Thymus (tissue), 11 donors: ENCODE data around the gene KLC4. TPM values are rescaled to one million over a fixed set of nuclear protein-coding genes. Genes with fewer than 3 reads are reported as not detected.
A peak's percentile ranks its signal among the peaks of the same experiment; 100 is the strongest.

Experiments
- DNase-seq, 9 donors: peaks; one replicate each; pipeline ENCODE4 v3.0.0-alpha.2; 2013; ENCODE audit warnings: low spot score in 9 of 9, low read depth in 6 of 9, missing footprints in 1 of 9
- H3K27ac ChIP-seq, 2 donors: one replicate each; pipeline ENCODE4 v1.5.1; 2013; ENCODE audit warnings: control low read depth in 1 of 2, low read depth in 1 of 2, low read length in 1 of 2, mild to moderate bottlenecking in 1 of 2, moderate library complexity in 1 of 2
- H3K27me3 ChIP-seq, 2 donors: one replicate each; pipeline ENCODE4 v1.5.1; 2013; ENCODE audit warnings: low read length in 1 of 2; ENCODE audit not compliant: control insufficient read depth in 2 of 2, insufficient read depth in 1 of 2
- H3K36me3 ChIP-seq, 2 donors: one replicate each; pipeline ENCODE4 v1.5.1; 2013; ENCODE audit warnings: low read length in 1 of 2, mild to moderate bottlenecking in 1 of 2, moderate library complexity in 1 of 2; ENCODE audit not compliant: control insufficient read depth in 2 of 2, insufficient read depth in 2 of 2
- H3K4me1 ChIP-seq, 2 donors: one replicate each; pipeline ENCODE4 v1.5.1; 2013; ENCODE audit warnings: low read length in 2 of 2; ENCODE audit not compliant: control insufficient read depth in 2 of 2, insufficient read depth in 2 of 2
- H3K4me3 ChIP-seq, 2 donors: one replicate each; pipeline ENCODE4 v1.5.1; 2013; ENCODE audit warnings: low read length in 2 of 2, control low read depth in 1 of 2, mild to moderate bottlenecking in 1 of 2
- H3K9me3 ChIP-seq, 2 donors: one replicate each; pipeline ENCODE4 v1.5.1; 2013; ENCODE audit warnings: low read length in 1 of 2, mild to moderate bottlenecking in 1 of 2; ENCODE audit not compliant: control insufficient read depth in 2 of 2, insufficient read depth in 1 of 2
- WGBS: extraction: QIAGEN DNeasy Blood & Tissue Kit; methylation state at CpG from one replicate; pipeline ENCODE4 v1.1.7; 2013; 5-methylcytosine and 5-hydroxymethylcytosine counted together
- polyA plus RNA-seq: library from polyadenylated mRNA; stranded (reverse); fragments of 200-250 nt; gene quantifications from one replicate; pipeline ENCODE4 v1.2.3, GENCODE V29; 2013
- total RNA-seq: library from RNA; stranded (reverse); fragments of 120-200 nt; gene quantifications from one replicate; pipeline ENCODE4 v1.2.4, GENCODE V29; 2013
- donor health status: healthy.

KLC4 gene
- total and polyA plus RNA-seq, 2 donors = 20.3 to 27.1 TPM

DNA sequence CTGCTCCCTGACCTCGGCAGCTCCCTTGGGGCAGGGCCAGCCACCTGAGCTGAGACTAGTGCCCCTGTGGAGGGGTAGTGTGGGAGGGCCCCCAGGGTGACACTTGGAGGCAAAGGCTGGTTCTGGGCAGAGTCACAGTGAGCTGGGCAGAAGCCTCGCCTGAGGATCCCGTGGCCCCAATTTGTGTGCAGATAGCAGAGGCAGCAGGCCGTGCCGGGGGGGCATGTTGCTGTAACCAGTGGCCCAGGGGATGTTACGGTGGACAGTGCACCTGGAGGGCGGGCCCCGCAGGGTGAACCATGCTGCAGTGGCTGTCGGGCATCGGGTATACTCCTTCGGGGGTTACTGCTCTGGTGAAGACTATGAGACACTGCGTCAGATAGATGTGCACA, 42.5 kb upstream of the KLC4 start:
- Histone ChIP-seq H3K27ac (no peak overlapping the region), H3K27me3 (no peaks in the 10 kb centered on the region), H3K9me3 (peaks cover 1 to 10% of the 10 kb centered on the region in 2 donors), H3K4me1 (peaks cover 20 to 60% of the 10 kb centered on the region in 2 donors), H3K4me3 (no peak overlapping the region), H3K36me3 (peaks cover 40 to 58% of the 10 kb centered on the region in 2 donors)
- no peak for DNase-seq
- 98% methylated on average over 12 of the region's 12 CpGs for WGBS

- peaks cover 17 to 57% of the 10 kb centered on the region in 2 donors for H3K4me1 ChIP-seq
- WGBS = over 99% methylated on average over 2 of the region's 2 CpGs
- H3K9me3 ChIP-seq = peaks cover 1 to 5% of the 10 kb centered on the region in 2 donors
- H3K27me3 ChIP-seq = no peaks in the 10 kb centered on the region
- no peak overlapping the region for H3K4me3 ChIP-seq
- DNase-seq = no peak
- peak overlapping the region in 1 of 2 donors; percentile 49 for H3K27ac ChIP-seq
- peaks cover 43 to 59% of the 10 kb centered on the region in 2 donors for H3K36me3 ChIP-seq
Measured at GRCh38 chr6:43019152-43019551, 40.3 kb upstream of the KLC4 start.

DNA sequence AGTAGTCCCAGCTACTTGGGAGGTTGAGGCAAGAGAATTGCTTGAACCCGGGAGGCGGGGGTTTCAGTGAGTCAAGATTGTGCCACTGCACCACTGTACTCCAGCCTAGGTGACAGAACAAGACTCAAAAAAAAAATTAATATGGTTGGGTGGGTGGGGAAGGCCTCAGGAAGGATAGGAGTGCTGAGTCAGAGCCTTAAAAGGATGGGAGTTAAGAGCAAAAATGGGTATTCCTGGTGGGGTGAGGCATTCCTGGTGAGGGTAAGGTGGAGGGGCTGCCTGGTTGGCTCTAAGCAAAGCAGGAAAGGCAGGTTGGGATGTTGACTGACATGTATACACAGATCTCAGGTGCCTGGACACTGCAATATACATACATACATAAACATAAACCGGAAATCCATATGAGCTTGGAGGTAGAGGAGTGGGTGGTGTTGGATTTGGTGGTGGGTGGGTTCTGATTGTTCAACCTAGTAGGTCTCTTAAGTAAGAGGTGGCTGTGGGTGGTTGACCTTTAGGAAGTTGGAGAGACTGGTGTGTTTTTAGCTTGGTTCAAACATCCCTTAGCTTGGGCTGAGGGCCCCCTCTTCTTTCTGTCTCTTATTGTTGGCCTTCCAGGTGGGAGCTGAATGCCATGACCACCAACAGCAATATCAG, 39.3 kb upstream of the KLC4 start:
- no peaks in the 10 kb centered on the region for H3K27me3 ChIP-seq
- H3K4me3 ChIP-seq = no peak overlapping the region
- peaks cover 1 to 5% of the 10 kb centered on the region in 2 donors for H3K9me3 ChIP-seq
- DNase-seq = no peak
- no peak overlapping the region for H3K27ac ChIP-seq
- H3K36me3 ChIP-seq = peaks cover 54 to 69% of the 10 kb centered on the region in 2 donors
- H3K4me1 ChIP-seq = peaks cover 10 to 48% of the 10 kb centered on the region in 2 donors
- 98% methylated on average over 3 of the region's 3 CpGs for WGBS

- WGBS = 83% methylated on average over 5 of the region's 5 CpGs
- peak overlapping the region; percentile 73 to 87 for H3K27ac ChIP-seq
- H3K4me3 ChIP-seq = peak overlapping the region; percentile 83 to 84
- DNase-seq = no peak
- no peaks in the 10 kb centered on the region for H3K27me3 ChIP-seq
- peaks cover 1 to 5% of the 10 kb centered on the region in 2 donors for H3K9me3 ChIP-seq
- H3K4me1 ChIP-seq = peaks cover 8 to 42% of the 10 kb centered on the region in 2 donors
- H3K36me3 ChIP-seq = peaks cover 58 to 75% of the 10 kb centered on the region in 2 donors
Measured at GRCh38 chr6:43020847-43021246, 38.6 kb upstream of the KLC4 start.

DNA sequence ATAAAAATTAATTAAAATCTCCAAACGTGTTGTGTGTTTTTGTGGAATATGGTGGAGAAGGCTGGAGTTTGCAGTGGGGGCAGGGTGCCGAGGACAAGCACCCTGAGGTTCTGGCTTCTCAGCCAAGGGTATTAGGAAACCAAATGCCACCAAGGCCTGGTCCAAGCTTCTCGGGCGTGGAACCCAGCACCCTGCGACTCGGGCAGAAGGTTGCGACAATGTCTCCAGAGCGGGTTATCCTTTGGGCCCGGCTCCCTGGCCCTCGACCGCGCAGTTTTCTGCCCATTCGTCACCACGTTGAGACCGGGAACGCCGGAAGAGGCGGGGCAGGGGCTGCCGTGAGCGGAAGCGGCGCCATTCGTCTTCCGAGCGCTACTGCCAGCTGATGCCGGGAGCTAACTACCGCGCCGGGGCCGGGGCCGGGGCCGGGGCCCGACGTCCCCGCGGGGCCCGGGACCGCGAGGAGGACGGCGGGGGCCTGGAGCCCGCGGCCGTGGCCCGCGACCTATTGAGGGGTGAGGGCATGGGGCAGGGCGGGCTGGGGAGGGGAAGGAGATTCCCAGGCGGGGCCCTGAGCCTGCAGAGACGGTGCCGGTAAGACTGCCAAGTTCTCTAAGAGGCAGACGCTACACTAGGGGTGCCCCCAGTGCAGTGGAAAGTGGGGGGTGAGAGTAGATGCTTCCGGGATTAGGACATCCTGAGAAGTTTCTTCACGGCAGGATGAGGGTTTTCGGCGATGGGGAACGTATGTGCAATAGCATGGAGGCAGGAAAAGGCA, 38.0 kb upstream of the KLC4 start, which contains the start of gene RRP36:
RRP36 (plus strand) TSS at position 354 of the 778 bp plus-strand sequence; CDS start at position 386, 32 bp downstream.
- Histone ChIP-seq H3K9me3 (peaks cover 1 to 5% of the 10 kb centered on the region in 2 donors), H3K4me1 (peaks cover 8 to 36% of the 10 kb centered on the region in 2 donors), H3K36me3 (peaks cover 59 to 77% of the 10 kb centered on the region in 2 donors), H3K27me3 (no peaks in the 10 kb centered on the region), H3K4me3 (peak within 1 kb of the TSS; percentile 83 to 84), H3K27ac (peak within 1 kb of the TSS; percentile 87 to 92)
- WGBS = 2% methylated on average over 56 of the region's 56 CpGs
- peak in 8 of 9 donors; percentile 24 to 71 (median 40) for DNase-seq

DNA sequence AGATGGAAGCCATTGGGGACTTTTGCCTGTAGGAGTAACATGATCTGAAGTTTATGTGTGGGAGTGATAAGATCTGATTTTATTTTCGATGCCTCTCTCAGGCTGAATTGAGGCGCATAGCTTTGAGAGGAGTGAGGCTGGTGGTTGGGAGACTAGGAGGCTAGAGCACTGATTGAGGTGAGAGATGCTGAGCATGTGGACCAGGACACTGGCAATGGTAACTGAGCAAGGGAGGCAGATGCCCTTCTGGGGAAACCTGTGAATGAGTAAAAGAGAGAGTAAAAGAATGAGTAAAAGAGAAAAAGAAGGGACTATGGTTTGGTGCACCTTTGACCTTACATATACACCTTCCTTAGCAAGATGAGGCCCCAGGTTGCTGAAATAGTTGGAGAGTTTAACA, 35.0 kb upstream of the KLC4 start:
- H3K36me3 ChIP-seq = peaks cover 58 to 76% of the 10 kb centered on the region in 2 donors
- no peak overlapping the region for H3K4me3 ChIP-seq
- peaks cover 0 to 5% of the 10 kb centered on the region in 2 donors for H3K9me3 ChIP-seq
- peaks cover 8 to 21% of the 10 kb centered on the region in 2 donors for H3K4me1 ChIP-seq
- 100% methylated on average over 2 of the region's 2 CpGs for WGBS
- H3K27ac ChIP-seq = no peak overlapping the region
- no peaks in the 10 kb centered on the region for H3K27me3 ChIP-seq
- no peak for DNase-seq

DNA sequence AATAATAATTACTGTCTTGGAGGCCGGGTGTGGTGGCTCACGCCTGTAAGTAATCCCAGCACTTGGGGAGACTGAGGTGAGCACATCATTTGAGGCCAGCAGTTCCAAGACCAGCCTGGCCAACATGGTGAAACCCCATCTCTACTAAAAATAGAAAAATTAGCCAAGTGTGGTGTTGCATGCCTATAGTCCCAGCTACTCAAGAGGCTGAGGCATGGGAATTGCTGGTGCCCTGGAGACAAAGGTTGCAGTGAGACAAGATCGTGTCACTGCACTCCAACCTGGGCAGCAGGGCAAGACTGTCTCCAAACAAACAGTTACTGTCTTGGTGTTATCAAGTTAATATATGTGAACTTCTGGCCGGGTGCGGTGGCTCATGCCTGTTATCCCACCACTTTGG, 33.1 kb upstream of the KLC4 start:
- H3K27ac ChIP-seq = no peak overlapping the region
- H3K9me3 ChIP-seq = no peaks in the 10 kb centered on the region
- no peaks in the 10 kb centered on the region for H3K27me3 ChIP-seq
- H3K36me3 ChIP-seq = peaks cover 65 to 74% of the 10 kb centered on the region in 2 donors
- no peak for DNase-seq
- H3K4me1 ChIP-seq = peaks cover 3 to 13% of the 10 kb centered on the region in 2 donors
- WGBS = 99% methylated on average over 5 of the region's 5 CpGs
- no peak overlapping the region for H3K4me3 ChIP-seq

- no peak for DNase-seq
- 99% methylated on average over 9 of the region's 9 CpGs for WGBS
- Histone ChIP-seq H3K36me3 (peaks cover 72 to 86% of the 10 kb centered on the region in 2 donors), H3K9me3 (peaks cover 0 to 3% of the 10 kb centered on the region in 2 donors), H3K4me1 (no peaks in the 10 kb centered on the region), H3K27ac (no peak overlapping the region), H3K4me3 (no peak overlapping the region), H3K27me3 (no peaks in the 10 kb centered on the region)
Measured at GRCh38 chr6:43029120-43029519, 30.3 kb upstream of the KLC4 start.

DNA sequence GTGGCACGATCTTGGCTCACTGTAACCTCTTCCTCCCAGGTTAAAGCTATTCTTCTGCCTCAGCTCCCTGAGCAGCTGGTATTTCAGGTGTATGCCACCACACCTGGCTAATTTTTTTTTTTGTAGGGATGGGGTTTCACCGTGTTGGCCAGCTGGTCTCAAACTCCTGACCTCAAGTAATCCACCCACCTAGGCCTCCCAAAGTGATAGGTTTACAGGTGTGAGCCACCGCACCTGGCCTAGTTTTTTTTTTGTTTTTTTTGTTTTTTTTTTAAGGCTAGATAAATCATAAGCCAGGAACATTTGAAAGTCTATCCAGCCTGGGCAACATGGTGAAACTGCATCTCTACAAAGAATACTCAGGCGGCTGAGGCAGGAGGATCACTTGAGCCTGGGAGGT, 27.1 kb upstream of the KLC4 start:
- WGBS = 95% methylated on average over 4 of the region's 4 CpGs
- Histone ChIP-seq H3K36me3 (peaks cover 59 to 77% of the 10 kb centered on the region in 2 donors), H3K4me3 (no peak overlapping the region), H3K4me1 (no peaks in the 10 kb centered on the region), H3K27ac (no peak overlapping the region), H3K27me3 (no peaks in the 10 kb centered on the region), H3K9me3 (peaks cover 0 to 3% of the 10 kb centered on the region in 2 donors)
- DNase-seq = no peak
